GM18951 (cell line): ENCODE results near the gene MYO1H.
"Not testable (repeated sequence)": the region's sequence is repeated elsewhere in the genome, so short reads cannot be mapped to it uniquely, and the experiment has no call there.

ENCODE experiments used
- POLR2A ChIP-seq: IDR thresholded peaks from 4 replicates; pipeline ENCODE4 v1.6.1; 2011; ENCODE audit warnings: mild to moderate bottlenecking; ENCODE audit not compliant: insufficient read length, insufficient read depth; ENCODE audit errors: extremely low read depth
- in situ Hi-C: fragments of 300-500 bp; cut with MboI; formaldehyde crosslinking; loops from one replicate; pipeline ENCODE4 v1.12.0; 2022; ENCODE audit warnings: low sequenced_read_pairs, mixed read lengths, inconsistent platforms; ENCODE audit not compliant: unreplicated experiment

Gene MYO1H

GRCh38 chr12:109467978-109468676 lies 120.4 kb downstream of the MYO1H start:
- in situ Hi-C loops = no loop called here
- TF ChIP-seq POLR2A = no peak

GRCh38 chr12:109469517-109469916 lies 121.8 kb downstream of the MYO1H start:
- no peak for TF ChIP-seq POLR2A
- in situ Hi-C loops = no loop called here

- no peak for TF ChIP-seq POLR2A
- in situ Hi-C loops = no loop called here
These were observed 125.3 kb downstream of the MYO1H start for GRCh38 chr12:109473006-109473405.

- in situ Hi-C loops = not testable (repeated sequence)
These were observed 126.0 kb downstream of the MYO1H start for GRCh38 chr12:109473526-109474270.

- no peak for TF ChIP-seq POLR2A
- in situ Hi-C loops = no loop called here
These were observed 127.4 kb downstream of the MYO1H start for GRCh38 chr12:109475121-109475520.

GRCh38 chr12:109475993-109476806 lies 128.5 kb downstream of the MYO1H start:
- in situ Hi-C loops = no loop called here
- no peak for TF ChIP-seq POLR2A

GRCh38 chr12:109476807-109477184 lies 129.1 kb downstream of the MYO1H start:
- no peak for TF ChIP-seq POLR2A
- in situ Hi-C loops = no loop called here

GRCh38 chr12:109477185-109477962 lies 129.7 kb downstream of the MYO1H start, which contains the start of the genes KCTD10 and UBE3B:
Gene KCTD10, minus strand, starts transcription at chr12:109477300. Its CDS starts 38 bp downstream, at chr12:109477262.
Gene UBE3B, plus strand, starts transcription at chr12:109477634. Its CDS starts 5,918 bp downstream, at chr12:109483552.
- TF ChIP-seq POLR2A = peak; percentile 75
- in situ Hi-C loops = no loop called here

- TF ChIP-seq POLR2A = no peak
These were observed 130.2 kb downstream of the MYO1H start for GRCh38 chr12:109477963-109478315.

GRCh38 chr12:109479761-109480160 lies 132.1 kb downstream of the MYO1H start:
- TF ChIP-seq POLR2A = no peak
- in situ Hi-C loops = no loop called here

More at GRCh38 chr12:109477963-109478315, 130.2 kb downstream of the MYO1H start:
- in situ Hi-C loops = no loop called here

GRCh38 chr12:109480356-109480755 lies 132.7 kb downstream of the MYO1H start:
- in situ Hi-C loops = no loop called here
- TF ChIP-seq POLR2A = no peak

- in situ Hi-C loops = no loop called here
- TF ChIP-seq POLR2A = no peak
These were observed 134.2 kb downstream of the MYO1H start for GRCh38 chr12:109481863-109482262.

- in situ Hi-C loops = no loop called here
- TF ChIP-seq POLR2A = no peak
These were observed 134.8 kb downstream of the MYO1H start for GRCh38 chr12:109482491-109482890.
